HG03135 (cell line): ENCODE data around the gene LDHB.
"Not testable (repeated sequence)": the region's sequence is repeated elsewhere in the genome, so short reads cannot be mapped to it uniquely, and the experiment has no call there.

Experiments
- ATAC-seq: cut with Tn5 transposase; IDR thresholded peaks from one replicate; pipeline ENCODE4 v1.9.1; 2021; ENCODE audit warnings: mild to moderate bottlenecking, moderate library complexity; ENCODE audit not compliant: unreplicated experiment

Gene LDHB

DNA sequence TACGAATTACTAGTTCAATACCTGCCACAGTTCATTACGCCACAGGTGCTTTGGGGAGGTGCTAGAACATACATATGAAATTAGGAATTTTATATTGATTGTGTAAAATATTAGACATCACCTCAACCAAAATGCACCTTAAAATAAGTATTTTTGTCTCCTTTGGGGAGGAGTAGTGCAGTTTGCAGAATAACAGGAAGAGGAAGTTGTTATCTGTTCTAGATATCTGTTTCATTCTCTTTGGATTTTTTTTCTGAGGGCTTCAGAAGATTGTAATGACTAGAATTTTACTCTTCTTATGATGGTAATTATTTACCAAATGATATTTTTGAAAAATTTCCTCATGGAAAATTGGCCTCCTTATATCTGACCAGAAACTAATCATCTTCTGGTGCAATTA lies 43.1 kb downstream of the LDHB start:
- ATAC-seq = no peak

GRCh38 chr12:21613931-21614330 lies 43.7 kb downstream of the LDHB start:
- no peak for ATAC-seq

- ATAC-seq = no peak
Measured at GRCh38 chr12:21608196-21608595, 49.4 kb downstream of the LDHB start.

- no peak for ATAC-seq
Measured at GRCh38 chr12:21607701-21608100, 49.9 kb downstream of the LDHB start.

DNA sequence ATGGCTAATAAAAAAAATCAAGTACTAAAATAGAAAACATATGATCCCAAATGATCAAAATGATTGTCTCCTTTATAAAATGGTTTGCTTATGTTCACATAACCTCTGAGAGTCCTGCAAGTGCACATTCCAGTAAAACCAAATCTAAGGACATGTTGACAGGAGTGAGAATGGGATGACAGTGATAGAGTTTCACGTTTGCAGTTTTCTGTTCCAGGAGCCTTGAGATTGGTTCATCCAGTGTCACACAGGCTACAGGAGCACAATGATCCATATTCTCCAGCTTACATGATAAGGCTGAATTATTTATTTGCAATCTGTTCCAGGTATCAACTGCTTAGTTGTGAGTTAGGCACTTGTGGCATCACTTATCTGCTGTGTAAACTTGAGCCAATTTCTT lies 51.5 kb downstream of the LDHB start:
- no peak for ATAC-seq

DNA sequence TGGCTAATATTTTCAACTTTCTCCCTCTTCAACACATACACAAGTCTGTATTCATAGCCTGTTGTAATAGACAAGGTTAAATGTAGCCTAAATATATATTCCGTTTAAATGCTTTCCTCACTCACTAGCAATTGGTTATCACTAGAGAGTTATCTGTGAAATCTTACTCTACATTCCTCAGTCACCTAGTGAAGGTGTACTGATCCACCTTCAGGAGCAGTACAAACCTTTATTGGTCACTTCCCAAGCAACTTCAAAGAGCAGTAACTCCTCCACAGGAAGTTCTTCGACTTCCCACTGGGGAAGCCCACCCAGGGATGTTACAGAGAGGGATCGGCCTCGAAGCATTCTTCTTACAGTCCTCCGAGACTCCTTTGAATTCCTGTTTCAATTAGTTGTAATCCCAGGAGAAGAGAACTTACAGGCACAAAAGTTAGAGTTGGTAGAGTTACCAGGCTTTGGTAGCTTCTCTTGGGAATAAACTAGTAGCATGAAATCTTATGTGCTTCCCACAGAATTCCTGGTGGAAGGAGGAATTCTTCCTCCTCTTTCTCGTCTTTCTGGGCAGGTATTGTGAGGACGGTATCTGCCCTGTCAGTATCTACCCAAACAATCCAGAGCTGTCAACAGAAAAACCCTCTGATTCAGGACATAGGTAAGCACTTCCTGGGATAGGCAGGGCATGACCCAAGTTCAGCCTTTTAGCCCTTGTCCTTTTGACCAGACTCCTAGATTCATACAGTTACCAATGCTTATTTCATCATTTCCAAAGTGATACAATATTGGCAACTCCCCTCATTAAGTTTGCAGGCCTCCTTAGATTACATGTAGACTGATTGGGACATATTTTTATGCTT lies 53.2 kb downstream of the LDHB start, which contains the start of gene GYS2:
GYS2 (minus strand) TSS at position 603 of the 857 bp plus-strand sequence; CDS start at position 348, 255 bp downstream.
- no peak for ATAC-seq

DNA sequence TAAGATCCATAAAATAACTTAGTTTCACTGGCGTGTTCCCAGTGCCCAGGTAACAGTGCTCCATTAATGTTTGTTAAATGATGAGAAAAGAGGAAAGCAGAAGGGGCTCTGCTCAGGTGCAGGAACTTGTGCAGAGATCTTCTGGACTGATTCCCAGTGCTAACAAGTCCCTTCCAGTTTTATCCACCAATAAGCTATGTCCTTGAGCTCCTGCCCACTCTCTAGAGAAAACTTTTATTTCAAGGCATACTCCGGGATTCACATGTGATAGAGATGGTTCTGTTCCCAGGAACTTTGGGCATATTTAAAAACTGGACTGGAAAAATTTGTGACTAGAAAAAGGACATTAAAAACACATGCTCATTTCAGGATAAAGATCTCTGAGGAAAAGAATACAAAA lies 54.9 kb downstream of the LDHB start:
- no peak for ATAC-seq

- ATAC-seq = no peak
Measured at GRCh38 chr12:21600196-21600595, 57.4 kb downstream of the LDHB start.

DNA sequence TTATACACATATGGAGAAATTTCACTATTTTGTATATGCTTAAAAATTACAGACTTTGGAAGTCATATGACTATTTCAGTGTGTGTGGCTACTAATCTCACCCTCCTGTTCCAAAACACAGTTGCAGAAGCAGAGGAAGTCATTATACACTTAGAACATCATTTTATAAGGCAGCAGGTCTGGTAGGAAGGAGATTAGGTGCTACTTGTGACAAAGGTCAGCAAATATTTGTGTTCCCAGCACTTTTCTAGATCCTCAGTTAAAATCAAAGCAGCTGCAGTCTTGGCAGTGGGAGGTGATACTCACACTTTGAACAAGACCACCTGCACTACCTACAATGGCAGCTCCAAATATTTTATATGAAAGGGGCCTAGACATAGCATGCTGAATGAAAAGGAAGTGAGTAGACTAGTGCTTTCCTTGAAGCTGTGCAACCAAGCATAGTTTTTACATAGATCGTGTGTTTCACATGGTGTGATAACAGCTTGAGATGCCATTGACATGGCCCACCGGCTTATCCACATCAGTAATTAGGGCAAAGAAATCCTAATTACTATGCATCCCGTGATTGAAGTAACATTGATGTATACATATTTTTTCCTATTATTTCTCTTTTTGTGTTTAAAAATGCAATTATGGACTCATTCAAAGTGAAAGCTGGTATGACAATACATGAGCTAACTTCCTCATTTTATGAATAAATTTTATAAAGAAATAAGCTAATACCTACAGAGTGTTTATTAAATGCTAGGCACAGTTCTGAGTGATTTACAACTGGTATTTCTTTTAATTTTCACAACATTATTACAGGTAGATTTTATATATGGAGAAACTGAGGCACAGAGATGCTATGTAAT lies 58.3 kb downstream of the LDHB start:
- ATAC-seq = no peak

DNA sequence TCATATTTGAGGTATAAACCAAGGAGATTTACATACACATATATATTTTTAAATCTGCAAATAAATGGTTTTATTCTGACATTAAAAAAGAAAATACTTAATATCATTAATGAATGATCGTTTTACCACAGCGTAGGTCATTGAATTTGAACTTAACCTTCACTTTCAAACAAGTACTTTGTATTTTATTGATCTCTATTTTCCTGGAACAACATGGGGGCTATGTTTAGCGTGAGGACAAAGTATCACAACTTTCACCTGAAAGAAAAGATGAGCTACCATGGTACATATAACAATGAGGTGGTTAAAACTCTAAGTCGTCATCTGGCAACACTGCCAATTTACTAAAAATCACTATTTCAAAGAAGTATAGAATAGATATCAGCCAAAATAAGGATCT lies 59.0 kb downstream of the LDHB start:
- no peak for ATAC-seq

DNA sequence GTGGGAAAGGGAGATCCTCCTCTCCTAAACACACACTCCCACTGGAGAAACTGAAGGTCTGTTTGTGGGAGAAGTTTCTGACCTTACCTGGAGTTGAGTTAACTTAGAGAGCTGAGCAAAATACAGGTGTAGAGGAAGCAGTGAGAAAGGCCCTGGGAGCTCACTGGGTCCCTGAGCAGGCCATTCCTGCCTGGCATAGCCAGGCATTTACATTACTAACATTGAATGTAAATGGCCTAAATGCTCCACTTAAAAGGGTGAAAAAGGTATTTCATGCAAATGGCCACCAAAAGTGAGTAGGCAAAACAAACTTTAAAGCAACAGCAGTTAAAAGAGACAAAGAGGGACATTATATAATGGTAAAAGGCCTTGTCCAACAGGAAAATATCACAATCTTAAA lies 62.3 kb downstream of the LDHB start:
- ATAC-seq = not testable (repeated sequence)

DNA sequence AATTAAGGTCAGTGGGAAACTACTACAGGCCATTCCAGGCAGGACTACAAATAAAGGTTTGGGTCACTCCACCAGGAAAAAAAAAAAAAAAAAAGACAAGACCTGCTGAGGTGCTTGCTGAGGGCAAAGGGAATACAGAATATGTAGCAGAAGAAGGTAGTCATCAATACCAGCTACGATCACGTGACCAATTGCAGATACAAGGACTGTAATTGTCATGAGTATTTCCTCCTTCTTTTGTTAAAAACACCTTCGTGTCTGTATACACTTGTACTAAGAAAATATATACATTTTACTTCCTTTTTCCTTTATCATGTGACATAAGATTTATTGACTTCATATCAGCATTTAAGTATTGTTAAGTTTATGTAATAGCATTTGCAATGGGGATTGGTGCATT lies 72.2 kb downstream of the LDHB start:
- ATAC-seq = no peak
